HepG2 (cell line): Measurements from ENCODE around the gene TMEM80. TPM values are rescaled to one million over a fixed set of nuclear protein-coding genes. Genes with fewer than 3 reads are reported as not detected.
A peak's percentile ranks its signal among the peaks of the same experiment; 100 is the strongest.

Experiments
- CBX1 ChIP-seq: IDR thresholded peaks from one replicate; pipeline ENCODE4 v1.6.1; 2016; ENCODE audit warnings: antibody characterized with exemption, low read depth
- CTCF ChIP-seq: sonication (generic); formaldehyde crosslinking; IDR thresholded peaks from 2 replicates; pipeline ENCODE4 v1.5.0; 2020; ENCODE audit warnings: mild to moderate bottlenecking, missing genetic modification reagents, moderate library complexity
- DMAP1 ChIP-seq: IDR thresholded peaks from 2 replicates; pipeline ENCODE4 v1.6.1; 2016
- MAX ChIP-seq: IDR thresholded peaks from 2 replicates; pipeline ENCODE4 v1.6.1; 2012; ENCODE audit warnings: inconsistent platforms
- NPAS2 ChIP-seq: sonication (generic); formaldehyde crosslinking; IDR thresholded peaks from 2 replicates; pipeline ENCODE4 v1.8.0; 2022; ENCODE audit warnings: mild to moderate bottlenecking, missing genetic modification reagents, borderline replicate concordance
- SNAPC4 ChIP-seq: sonication (generic); formaldehyde crosslinking; IDR thresholded peaks from 2 replicates; pipeline ENCODE4 v1.4.0; 2020; ENCODE audit warnings: mild to moderate bottlenecking, missing genetic modification reagents
- UBTF ChIP-seq: sonication (generic); formaldehyde crosslinking; IDR thresholded peaks from 2 replicates; pipeline ENCODE4 v1.4.0; 2020; ENCODE audit warnings: mild to moderate bottlenecking, missing genetic modification reagents
- ZBTB4 ChIP-seq: sonication (generic); formaldehyde crosslinking; IDR thresholded peaks from 2 replicates; pipeline ENCODE4 v1.4.0; 2020; ENCODE audit warnings: missing genetic modification reagents, mild to moderate bottlenecking, borderline replicate concordance
- ZNF124 ChIP-seq: sonication (generic); formaldehyde crosslinking; IDR thresholded peaks from 2 replicates; pipeline ENCODE4 v1.4.0; 2020; ENCODE audit warnings: missing genetic modification reagents
- ZNF574 ChIP-seq: sonication (generic); formaldehyde crosslinking; IDR thresholded peaks from 2 replicates; pipeline ENCODE4 v1.4.0; 2020; ENCODE audit warnings: missing genetic modification reagents
- ZNF724P ChIP-seq: sonication (generic); formaldehyde crosslinking; IDR thresholded peaks from 2 replicates; pipeline ENCODE4 v1.8.0; 2022; ENCODE audit warnings: missing genetic modification reagents, borderline replicate concordance
- polyA plus RNA-seq, 8 experiments: library from polyadenylated mRNA; depleted of rRNA in 3 of 8; stranded (reverse) in 7 of 8; unstranded in 1 of 8; fragments of >200 nt; fragmentation: Illumina TruSeq in 4 of 8; extraction: Trizol in 4 of 8; gene quantifications; 2 replicates each; pipeline versions ENCODE4 v1.2.1 to v1.2.3, GENCODE V29; 2011 to 2016; ENCODE audit warnings: low read depth in 4 of 8, missing spikeins in 1 of 8, mixed read lengths in 1 of 8; ENCODE audit not compliant: insufficient read depth in 1 of 8
- total RNA-seq, 5 experiments: library from RNA; depleted of rRNA; stranded (reverse); fragments of >200 nt; fragmentation: Illumina TruSeq; extraction: Trizol; gene quantifications; 2 replicates each; pipeline ENCODE4 v1.2.3, GENCODE V29; 2016; ENCODE audit warnings: low read depth in 1 of 5

Gene TMEM80
- total and polyA plus RNA-seq, 2 of the 13 experiments (the other 11 are each of a cell fraction or from before 2014, with no cell fraction given), result 5.6 to 17.1 TPM

GRCh38 chr11:704781-705645 lies 9.4 kb downstream of the TMEM80 start (continued):
- TF ChIP-seq UBTF (CRISPR knock-in tag) (peak; percentile 96), DMAP1 (CRISPR knock-in tag) (peak; percentile 67), ZBTB4 (CRISPR knock-in tag) (0 out of 2 replicates have a peak, but pooled peaks have one; percentile 71), CTCF (CRISPR knock-in tag) (peak; percentile 54), ZNF724P (CRISPR knock-in tag) (no peak), CBX1 (peak; percentile 88), MAX (no peak), NPAS2 (CRISPR knock-in tag) (no peak), ZNF574 (CRISPR knock-in tag) (peak; percentile 89), SNAPC4 (CRISPR knock-in tag) (peak; percentile 60; the same call in 1 of the 2 replicates), ZNF124 (CRISPR knock-in tag) (peak; percentile 87)
